GM19468 (cell line): Measurements from ENCODE around the gene ALDH3B1.
"Not testable (repeated sequence)": the region's sequence is repeated elsewhere in the genome, so short reads cannot be mapped to it uniquely, and the experiment has no call there.

Experiments used
- ATAC-seq: cut with Tn5 transposase; IDR thresholded peaks from one replicate; pipeline ENCODE4 v1.9.1; 2021; ENCODE audit warnings: mild to moderate bottlenecking, moderate library complexity, moderate number of reproducible peaks; ENCODE audit not compliant: unreplicated experiment; ENCODE audit errors: extremely low read depth

Gene ALDH3B1

GRCh38 chr11:68010090-68011041 is at the start of gene ALDH3B1:
Gene ALDH3B1, plus strand, starts transcription at chr11:68010327. Its CDS starts 4,971 bp downstream, at chr11:68015298.
- no peak for ATAC-seq

GRCh38 chr11:67963217-67963616 is 46.9 kb upstream of the ALDH3B1 start:
- ATAC-seq: not testable (repeated sequence)

- not testable (repeated sequence) for ATAC-seq
Measured at GRCh38 chr11:67963879-67964278, 46.2 kb upstream of the ALDH3B1 start.

GRCh38 chr11:67964746-67965145 is 45.4 kb upstream of the ALDH3B1 start:
- ATAC-seq: not testable (repeated sequence)

- not testable (repeated sequence) for ATAC-seq
Measured at GRCh38 chr11:67965830-67966348, 44.2 kb upstream of the ALDH3B1 start.

- not testable (repeated sequence) for ATAC-seq
Measured at GRCh38 chr11:67974746-67975145, 35.4 kb upstream of the ALDH3B1 start.

- ATAC-seq: not testable (repeated sequence)
Measured at GRCh38 chr11:67978766-67979418, 31.2 kb upstream of the ALDH3B1 start.

GRCh38 chr11:67981226-67981625 is 28.9 kb upstream of the ALDH3B1 start:
- not testable (repeated sequence) for ATAC-seq

GRCh38 chr11:67982255-67982857 is 27.8 kb upstream of the ALDH3B1 start:
- not testable (repeated sequence) for ATAC-seq

- ATAC-seq: no peak
Measured at GRCh38 chr11:67983951-67984350, 26.2 kb upstream of the ALDH3B1 start.

GRCh38 chr11:67985302-67985701 is 24.8 kb upstream of the ALDH3B1 start:
- ATAC-seq: not testable (repeated sequence)

- not testable (repeated sequence) for ATAC-seq
Measured at GRCh38 chr11:67990546-67991346, 19.4 kb upstream of the ALDH3B1 start.

GRCh38 chr11:67991347-67992121 is 18.6 kb upstream of the ALDH3B1 start:
- ATAC-seq: not testable (repeated sequence)

- ATAC-seq: not testable (repeated sequence)
Measured at GRCh38 chr11:67993821-67994220, 16.3 kb upstream of the ALDH3B1 start.

- not testable (repeated sequence) for ATAC-seq
Measured at GRCh38 chr11:67994387-67994786, 15.7 kb upstream of the ALDH3B1 start.

GRCh38 chr11:67995129-67995528 is 15.0 kb upstream of the ALDH3B1 start:
- not testable (repeated sequence) for ATAC-seq

- not testable (repeated sequence) for ATAC-seq
Measured at GRCh38 chr11:67995579-67995978, 14.5 kb upstream of the ALDH3B1 start.

GRCh38 chr11:67996051-67996450 is 14.1 kb upstream of the ALDH3B1 start:
- no peak for ATAC-seq
